Vagina (tissue), 2 donors: ENCODE data around the gene NFAM1.

ENCODE experiments used
- POLR2A ChIP-seq, 2 donors: fragments of 450-650 bp; IDR thresholded peaks; one replicate each; pipeline ENCODE4 v1.6.1; 2017; ENCODE audit warnings: antibody characterized with exemption in 2 of 2, mild to moderate bottlenecking in 2 of 2, moderate library complexity in 2 of 2
- TF ChIP-seq, protein P1 (sequence below), 3 experiments: fragments of 450-650 bp in 2 of 3; fragments of 200-600 bp in 1 of 3; sonication (generic) in 1 of 3; IDR thresholded peaks; one replicate each; pipeline ENCODE4 v1.5.1; 2017 to 2019; ENCODE audit warnings: antibody characterized with exemption in 3 of 3, mild to moderate bottlenecking in 2 of 3, moderate library complexity in 2 of 3

DNA sequence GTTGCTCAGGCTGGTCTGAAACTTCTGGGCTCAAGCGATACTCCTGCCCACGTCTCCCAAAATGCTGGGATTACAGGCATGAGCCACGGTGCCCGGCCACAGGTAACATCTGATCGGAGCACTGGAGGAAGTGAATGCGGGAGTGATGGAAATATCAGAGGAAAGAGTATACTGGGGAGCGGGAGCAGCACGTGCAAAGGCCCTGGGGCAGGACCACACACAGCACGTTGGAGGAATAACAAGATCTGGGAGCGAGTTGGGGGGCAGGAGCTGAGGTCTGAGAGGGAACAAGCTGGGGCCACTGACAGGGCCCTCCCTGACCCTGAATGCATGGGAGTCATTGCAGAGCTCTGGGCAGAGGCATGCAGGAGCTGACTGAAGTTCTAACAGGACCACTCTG lies 70.7 kb downstream of the NFAM1 start:
- TF ChIP-seq POLR2A (IDR thresholded peaks at IDR 0.05), result no peak
- TF ChIP-seq, protein P1, sequence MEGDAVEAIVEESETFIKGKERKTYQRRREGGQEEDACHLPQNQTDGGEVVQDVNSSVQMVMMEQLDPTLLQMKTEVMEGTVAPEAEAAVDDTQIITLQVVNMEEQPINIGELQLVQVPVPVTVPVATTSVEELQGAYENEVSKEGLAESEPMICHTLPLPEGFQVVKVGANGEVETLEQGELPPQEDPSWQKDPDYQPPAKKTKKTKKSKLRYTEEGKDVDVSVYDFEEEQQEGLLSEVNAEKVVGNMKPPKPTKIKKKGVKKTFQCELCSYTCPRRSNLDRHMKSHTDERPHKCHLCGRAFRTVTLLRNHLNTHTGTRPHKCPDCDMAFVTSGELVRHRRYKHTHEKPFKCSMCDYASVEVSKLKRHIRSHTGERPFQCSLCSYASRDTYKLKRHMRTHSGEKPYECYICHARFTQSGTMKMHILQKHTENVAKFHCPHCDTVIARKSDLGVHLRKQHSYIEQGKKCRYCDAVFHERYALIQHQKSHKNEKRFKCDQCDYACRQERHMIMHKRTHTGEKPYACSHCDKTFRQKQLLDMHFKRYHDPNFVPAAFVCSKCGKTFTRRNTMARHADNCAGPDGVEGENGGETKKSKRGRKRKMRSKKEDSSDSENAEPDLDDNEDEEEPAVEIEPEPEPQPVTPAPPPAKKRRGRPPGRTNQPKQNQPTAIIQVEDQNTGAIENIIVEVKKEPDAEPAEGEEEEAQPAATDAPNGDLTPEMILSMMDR (IDR thresholded peaks at IDR 0.05), result no peak
